ENCODE results near the gene PLA2G2C. TPM values are rescaled to one million over a fixed set of nuclear protein-coding genes. Genes with fewer than 3 reads are reported as not detected.

The PLA2G2C gene
- total and polyA plus RNA-seq, 2 of the 8 experiments (the other 6 are each of a cell fraction or from before 2014, with no cell fraction given), result not detected

- TF ChIP-seq, protein P1, sequence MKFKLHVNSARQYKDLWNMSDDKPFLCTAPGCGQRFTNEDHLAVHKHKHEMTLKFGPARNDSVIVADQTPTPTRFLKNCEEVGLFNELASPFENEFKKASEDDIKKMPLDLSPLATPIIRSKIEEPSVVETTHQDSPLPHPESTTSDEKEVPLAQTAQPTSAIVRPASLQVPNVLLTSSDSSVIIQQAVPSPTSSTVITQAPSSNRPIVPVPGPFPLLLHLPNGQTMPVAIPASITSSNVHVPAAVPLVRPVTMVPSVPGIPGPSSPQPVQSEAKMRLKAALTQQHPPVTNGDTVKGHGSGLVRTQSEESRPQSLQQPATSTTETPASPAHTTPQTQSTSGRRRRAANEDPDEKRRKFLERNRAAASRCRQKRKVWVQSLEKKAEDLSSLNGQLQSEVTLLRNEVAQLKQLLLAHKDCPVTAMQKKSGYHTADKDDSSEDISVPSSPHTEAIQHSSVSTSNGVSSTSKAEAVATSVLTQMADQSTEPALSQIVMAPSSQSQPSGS (IDR thresholded peaks at IDR 0.05; ENCODE audit: low read length), result no peak
- TF ChIP-seq SP2 (IDR thresholded peaks at IDR 0.05; ENCODE audit: low read length) (no peak), SUZ12 (IDR thresholded peaks at IDR 0.05; ENCODE audit: low read length) (no peak), FOSL1 (IDR thresholded peaks at IDR 0.05; ENCODE audit: insufficient read depth, low read depth, low read length) (no peak), BRCA1 (IDR thresholded peaks at IDR 0.05; ENCODE audit: low read depth, low read length) (no peak), SAP30 (IDR thresholded peaks at IDR 0.05; ENCODE audit: insufficient read depth, insufficient replicate concordance, low read length) (peak; percentile 34), RBBP5 (IDR thresholded peaks at IDR 0.05; ENCODE audit: borderline replicate concordance, low read depth, low read length) (0 out of 2 replicates have a peak, but pooled peaks have one; percentile 46), TCF12 (IDR thresholded peaks at IDR 0.05; ENCODE audit: low read depth, low read length) (no peak), SIN3A (conservative IDR thresholded peaks at IDR 0.05 in 1 of 2, IDR thresholded peaks at IDR 0.05 in 1 of 2; ENCODE audit: low read depth in 1 of 2, low read length in 2 of 2) (peak in 1 of 2 experiments; percentile 77; a peak in 1 of 4 replicates), KDM5A (IDR thresholded peaks at IDR 0.05; ENCODE audit: low read length) (no peak), SP1 (IDR thresholded peaks at IDR 0.05; ENCODE audit: low read depth, low read length) (peak; percentile 51; the same call in 1 of the 2 replicates), YY1 (IDR thresholded peaks at IDR 0.05; ENCODE audit: low read depth, low read length) (no peak), PHF8 (conservative IDR thresholded peaks at IDR 0.05; ENCODE audit: low read depth, low read length) (peak; percentile 60; the same call in 1 of the 2 replicates), KDM1A (IDR thresholded peaks at IDR 0.05; ENCODE audit: borderline replicate concordance, low read length) (no peak), POLR2A (IDR thresholded peaks at IDR 0.05; ENCODE audit: control extremely low read depth in 1 of 2, low read depth in 2 of 2, low read length in 2 of 2) (peak in 1 of 2 experiments; percentile 37; a peak in 1 of 3 replicates), E2F6 (IDR thresholded peaks at IDR 0.05) (peak; percentile 20; the same call in 1 of the 2 replicates), HDAC2 (IDR thresholded peaks at IDR 0.05; ENCODE audit: borderline replicate concordance in 1 of 2, low read depth in 2 of 2, low read length in 2 of 2) (0 out of 4 replicates have a peak, but pooled peaks of 1 of the 2 experiments have one; percentile 78)
- TF ChIP-seq, protein P2, sequence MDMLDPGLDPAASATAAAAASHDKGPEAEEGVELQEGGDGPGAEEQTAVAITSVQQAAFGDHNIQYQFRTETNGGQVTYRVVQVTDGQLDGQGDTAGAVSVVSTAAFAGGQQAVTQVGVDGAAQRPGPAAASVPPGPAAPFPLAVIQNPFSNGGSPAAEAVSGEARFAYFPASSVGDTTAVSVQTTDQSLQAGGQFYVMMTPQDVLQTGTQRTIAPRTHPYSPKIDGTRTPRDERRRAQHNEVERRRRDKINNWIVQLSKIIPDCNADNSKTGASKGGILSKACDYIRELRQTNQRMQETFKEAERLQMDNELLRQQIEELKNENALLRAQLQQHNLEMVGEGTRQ (IDR thresholded peaks at IDR 0.05; ENCODE audit: low read length), result peak; percentile 34; the same call in 1 of the 2 replicates
Observed at GRCh38 chr1:20185834-20186782, at the start of gene PLA2G2C, which contains the start of gene UBXN10 (continued).

Data from H1 (cell line).